ENCODE measurements around the gene DGCR6L. TPM values are rescaled to one million over a fixed set of nuclear protein-coding genes. Genes with fewer than 3 reads are reported as not detected.
"Not testable (repeated sequence)": the region's sequence is repeated elsewhere in the genome, so short reads cannot be mapped to it uniquely, and the experiment has no call there.

Gene DGCR6L
- total RNA-seq, 1 experiment from 2014 or later: 68.5 TPM

- H3K36me3 Mint-ChIP-seq: no peaks in the 10 kb centered on the region
- H3K4me3 Mint-ChIP-seq: no peak overlapping the region
- no peak overlapping the region for H3K27ac Mint-ChIP-seq
- CTCF ChIA-PET: no interaction called here
- H3K4me1 Mint-ChIP-seq: 0 out of 2 replicates have a peak, but pooled peaks cover 1% of the 10 kb centered on the region
- H3K9me3 Mint-ChIP-seq: no peaks in the 10 kb centered on the region
- TF ChIP-seq ATF1 (CRISPR knock-in tag; IDR thresholded peaks at IDR 0.05) (no peak), USF2 (CRISPR knock-in tag; IDR thresholded peaks at IDR 0.05) (no peak), HMGXB4 (CRISPR knock-in tag; IDR thresholded peaks at IDR 0.05) (no peak), TEAD4 (CRISPR knock-in tag; IDR thresholded peaks at IDR 0.05) (no peak), ZBTB21 (CRISPR knock-in tag; IDR thresholded peaks at IDR 0.05; ENCODE audit: borderline replicate concordance) (no peak), ZNF138 (CRISPR knock-in tag; conservative IDR thresholded peaks at IDR 0.05) (no peak), NR2C2 (CRISPR knock-in tag; IDR thresholded peaks at IDR 0.05) (no peak), ZNF423 (CRISPR knock-in tag; IDR thresholded peaks at IDR 0.05) (no peak), ESRRA (CRISPR knock-in tag; IDR thresholded peaks at IDR 0.05; ENCODE audit: borderline replicate concordance) (no peak), ZNF512 (CRISPR knock-in tag; IDR thresholded peaks at IDR 0.05; ENCODE audit: borderline replicate concordance) (no peak), PRDM15 (CRISPR knock-in tag; IDR thresholded peaks at IDR 0.05) (no peak), PRRX2 (CRISPR knock-in tag; IDR thresholded peaks at IDR 0.05) (no peak), TCF7 (CRISPR knock-in tag; IDR thresholded peaks at IDR 0.05; ENCODE audit: low read depth) (no peak), ZBTB43 (CRISPR knock-in tag; IDR thresholded peaks at IDR 0.05) (no peak), SP1 (CRISPR knock-in tag; conservative IDR thresholded peaks at IDR 0.05) (no peak), CTCF (IDR thresholded peaks at IDR 0.05) (no peak), RELA (CRISPR knock-in tag; IDR thresholded peaks at IDR 0.05; ENCODE audit: borderline replicate concordance) (no peak), IRF2 (CRISPR knock-in tag; IDR thresholded peaks at IDR 0.05; ENCODE audit: borderline replicate concordance, low read depth) (no peak), FOXJ3 (CRISPR knock-in tag; IDR thresholded peaks at IDR 0.05; ENCODE audit: borderline replicate concordance) (no peak), RORB (CRISPR knock-in tag; IDR thresholded peaks at IDR 0.05) (no peak)
- ATAC-seq: no peak
- POLR2A ChIA-PET: no interaction called here
- no peaks in the 10 kb centered on the region for H3K27me3 Mint-ChIP-seq (ENCODE audit: low read depth)
- DNase-seq (ENCODE audit: low spot score): no peak
Measured at GRCh38 chr22:20279662-20280134, 40.2 kb downstream of the DGCR6L start.

GRCh38 chr22:20278726-20279490 is 41.0 kb downstream of the DGCR6L start:
- H3K4me1 Mint-ChIP-seq; POLR2A ChIA-PET; H3K27me3 Mint-ChIP-seq (ENCODE audit: low read depth); ATAC-seq; H3K4me3 Mint-ChIP-seq; DNase-seq (ENCODE audit: low spot score); CTCF ChIA-PET; H3K36me3 Mint-ChIP-seq; H3K9me3 Mint-ChIP-seq; H3K27ac Mint-ChIP-seq: not testable (repeated sequence)

- H3K27me3 Mint-ChIP-seq (ENCODE audit: low read depth); H3K9me3 Mint-ChIP-seq; POLR2A ChIA-PET; CTCF ChIA-PET; H3K27ac Mint-ChIP-seq; H3K4me3 Mint-ChIP-seq; ATAC-seq; H3K4me1 Mint-ChIP-seq; DNase-seq (ENCODE audit: low spot score); H3K36me3 Mint-ChIP-seq: not testable (repeated sequence)
Measured at GRCh38 chr22:20277936-20278635, 41.8 kb downstream of the DGCR6L start.

Measured in WTC11 (cell line).